Chondrocyte (in vitro differentiated cells): Measurements from ENCODE around the gene RNASE4. TPM values are rescaled to one million over a fixed set of nuclear protein-coding genes. Genes with fewer than 3 reads are reported as not detected.

Source experiments
- DNase-seq: peaks from one replicate; pipeline ENCODE4 v3.0.0; 2021; ENCODE audit warnings: mixed read lengths, low spot score
- H3K27ac Mint-ChIP-seq: one replicate; pipeline ENCODE4 v1.8.0; 2021; ENCODE audit warnings: mild to moderate bottlenecking, moderate library complexity, mixed read lengths; ENCODE audit not compliant: unreplicated experiment
- H3K27me3 Mint-ChIP-seq: 2 replicates; pipeline ENCODE4 v1.8.0; 2021; ENCODE audit warnings: low read depth, mixed read lengths
- H3K36me3 Mint-ChIP-seq: 2 replicates; pipeline ENCODE4 v1.8.0; 2021; ENCODE audit warnings: low read depth, mixed read lengths
- H3K4me1 Mint-ChIP-seq: 2 replicates; pipeline ENCODE4 v1.8.0; 2021; ENCODE audit warnings: low read depth, mild to moderate bottlenecking, mixed read lengths
- H3K4me3 Mint-ChIP-seq: one replicate; pipeline ENCODE4 v1.8.0; 2021; ENCODE audit warnings: mild to moderate bottlenecking, moderate library complexity, mixed read lengths; ENCODE audit not compliant: unreplicated experiment
- H3K9me3 Mint-ChIP-seq: 2 replicates; pipeline ENCODE4 v1.8.0; 2021; ENCODE audit warnings: low read depth, mixed read lengths
- total RNA-seq: library from RNA; stranded (reverse); gene quantifications from 3 replicates; pipeline ENCODE4 v1.2.1, GENCODE V29; 2021
- TF ChIP-seq, protein P1 (sequence below): fragments of 200-600 bp; sonication (generic); IDR thresholded peaks from 2 replicates; pipeline ENCODE4 v1.5.0; 2021; ENCODE audit warnings: antibody characterized with exemption, mild to moderate bottlenecking, moderate library complexity

Gene RNASE4
- total RNA-seq, 1 donor from 2014 or later: 28.5 TPM

DNA sequence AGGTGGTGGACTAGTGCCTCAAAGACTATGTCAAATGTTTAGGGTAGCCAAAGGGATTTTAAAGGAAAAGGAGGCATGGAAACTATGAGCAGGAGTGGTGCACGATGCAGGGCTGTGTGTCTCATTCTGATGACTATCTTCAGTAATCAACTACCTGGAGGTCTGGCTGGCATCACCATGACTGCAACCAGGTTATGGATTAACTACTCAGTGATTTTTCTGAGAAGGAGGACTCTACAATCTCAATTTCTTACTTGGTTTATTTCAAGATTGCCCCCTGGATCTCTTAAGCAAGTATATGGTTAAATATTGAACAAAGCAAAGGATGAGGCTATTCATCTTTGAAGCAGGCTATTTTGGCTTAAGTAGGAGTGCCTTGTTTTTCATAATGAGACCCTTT lies 42.2 kb downstream of the RNASE4 start:
- Mint-ChIP-seq H3K4me3 (no peak overlapping the region), H3K36me3 (no peaks in the 10 kb centered on the region), H3K27me3 (peaks cover 22% of the 10 kb centered on the region), H3K27ac (no peak overlapping the region), H3K4me1 (no peaks in the 10 kb centered on the region), H3K9me3 (no peaks in the 10 kb centered on the region)
- TF ChIP-seq, protein P1, sequence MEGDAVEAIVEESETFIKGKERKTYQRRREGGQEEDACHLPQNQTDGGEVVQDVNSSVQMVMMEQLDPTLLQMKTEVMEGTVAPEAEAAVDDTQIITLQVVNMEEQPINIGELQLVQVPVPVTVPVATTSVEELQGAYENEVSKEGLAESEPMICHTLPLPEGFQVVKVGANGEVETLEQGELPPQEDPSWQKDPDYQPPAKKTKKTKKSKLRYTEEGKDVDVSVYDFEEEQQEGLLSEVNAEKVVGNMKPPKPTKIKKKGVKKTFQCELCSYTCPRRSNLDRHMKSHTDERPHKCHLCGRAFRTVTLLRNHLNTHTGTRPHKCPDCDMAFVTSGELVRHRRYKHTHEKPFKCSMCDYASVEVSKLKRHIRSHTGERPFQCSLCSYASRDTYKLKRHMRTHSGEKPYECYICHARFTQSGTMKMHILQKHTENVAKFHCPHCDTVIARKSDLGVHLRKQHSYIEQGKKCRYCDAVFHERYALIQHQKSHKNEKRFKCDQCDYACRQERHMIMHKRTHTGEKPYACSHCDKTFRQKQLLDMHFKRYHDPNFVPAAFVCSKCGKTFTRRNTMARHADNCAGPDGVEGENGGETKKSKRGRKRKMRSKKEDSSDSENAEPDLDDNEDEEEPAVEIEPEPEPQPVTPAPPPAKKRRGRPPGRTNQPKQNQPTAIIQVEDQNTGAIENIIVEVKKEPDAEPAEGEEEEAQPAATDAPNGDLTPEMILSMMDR: no peak
- no peak for DNase-seq

DNA sequence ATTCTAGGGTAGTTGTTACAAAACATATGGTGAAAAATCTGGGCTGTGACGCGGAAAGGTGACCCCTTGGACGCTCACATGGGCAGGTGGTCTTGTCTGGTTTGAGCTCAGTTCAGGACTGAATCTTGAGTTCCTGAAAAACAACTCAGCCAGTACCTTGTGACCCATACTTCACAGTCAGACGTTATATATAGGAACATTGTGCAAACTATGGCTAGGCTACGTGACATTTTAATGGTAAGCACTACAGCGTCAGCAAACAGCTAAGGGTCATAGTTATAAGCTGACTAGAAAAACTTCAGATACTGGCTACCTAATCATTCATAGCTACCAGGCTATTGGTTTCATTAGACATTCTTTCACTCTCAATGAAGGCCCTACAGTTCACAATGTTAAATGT lies 46.5 kb downstream of the RNASE4 start:
- no peaks in the 10 kb centered on the region for H3K9me3 Mint-ChIP-seq
- TF ChIP-seq, protein P1: no peak
- peaks cover 13% of the 10 kb centered on the region for H3K27me3 Mint-ChIP-seq
- no peak overlapping the region for H3K4me3 Mint-ChIP-seq
- no peaks in the 10 kb centered on the region for H3K4me1 Mint-ChIP-seq
- H3K36me3 Mint-ChIP-seq: no peaks in the 10 kb centered on the region
- no peak overlapping the region for H3K27ac Mint-ChIP-seq
- no peak for DNase-seq

DNA sequence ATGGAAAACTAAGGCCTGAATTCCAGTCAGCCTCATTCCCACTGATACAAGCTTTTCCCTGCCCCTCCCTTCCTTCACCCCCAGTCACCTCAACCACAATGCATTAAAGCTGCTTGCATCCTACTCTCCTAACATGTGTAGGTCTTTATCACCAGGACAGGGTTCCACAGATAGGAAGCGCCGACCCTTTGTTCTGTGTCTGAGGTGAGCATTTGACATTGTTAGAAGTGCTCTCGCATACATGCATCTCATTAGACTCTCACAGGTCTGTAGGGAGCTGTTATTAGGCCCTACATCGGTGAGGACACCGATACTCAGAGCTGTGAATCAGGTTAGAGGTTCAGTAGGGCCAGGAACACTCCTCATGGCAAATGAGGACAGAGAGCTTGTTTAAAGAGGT lies 48.1 kb downstream of the RNASE4 start:
- Mint-ChIP-seq H3K36me3 (no peaks in the 10 kb centered on the region), H3K27me3 (peaks cover 7% of the 10 kb centered on the region), H3K4me3 (no peak overlapping the region), H3K27ac (no peak overlapping the region), H3K9me3 (no peaks in the 10 kb centered on the region), H3K4me1 (no peaks in the 10 kb centered on the region)
- DNase-seq: no peak
- TF ChIP-seq, protein P1: no peak

GRCh38 chr14:20732979-20733635 lies 48.7 kb downstream of the RNASE4 start:
- H3K9me3 Mint-ChIP-seq: no peaks in the 10 kb centered on the region
- no peaks in the 10 kb centered on the region for H3K36me3 Mint-ChIP-seq
- H3K27me3 Mint-ChIP-seq: peaks cover 4% of the 10 kb centered on the region
- no peak for DNase-seq
- TF ChIP-seq, protein P1: no peak
- H3K27ac Mint-ChIP-seq: no peak overlapping the region
- H3K4me3 Mint-ChIP-seq: no peak overlapping the region
- H3K4me1 Mint-ChIP-seq: no peaks in the 10 kb centered on the region

GRCh38 chr14:20733684-20734429 lies 49.5 kb downstream of the RNASE4 start:
- Mint-ChIP-seq H3K27ac (no peak overlapping the region), H3K9me3 (no peaks in the 10 kb centered on the region), H3K4me3 (no peak overlapping the region), H3K27me3 (peaks cover 4% of the 10 kb centered on the region), H3K4me1 (no peaks in the 10 kb centered on the region), H3K36me3 (no peaks in the 10 kb centered on the region)
- no peak for DNase-seq
- TF ChIP-seq, protein P1: no peak
